CD4-positive, alpha-beta T cell treated with Interleukin-10 for 1 hour (primary cell): ENCODE results near the gene TBC1D22A.

Source experiments
- DNase-seq: peaks from one replicate; pipeline ENCODE4 v3.0.0-alpha.2; 2020

The TBC1D22A gene

DNA sequence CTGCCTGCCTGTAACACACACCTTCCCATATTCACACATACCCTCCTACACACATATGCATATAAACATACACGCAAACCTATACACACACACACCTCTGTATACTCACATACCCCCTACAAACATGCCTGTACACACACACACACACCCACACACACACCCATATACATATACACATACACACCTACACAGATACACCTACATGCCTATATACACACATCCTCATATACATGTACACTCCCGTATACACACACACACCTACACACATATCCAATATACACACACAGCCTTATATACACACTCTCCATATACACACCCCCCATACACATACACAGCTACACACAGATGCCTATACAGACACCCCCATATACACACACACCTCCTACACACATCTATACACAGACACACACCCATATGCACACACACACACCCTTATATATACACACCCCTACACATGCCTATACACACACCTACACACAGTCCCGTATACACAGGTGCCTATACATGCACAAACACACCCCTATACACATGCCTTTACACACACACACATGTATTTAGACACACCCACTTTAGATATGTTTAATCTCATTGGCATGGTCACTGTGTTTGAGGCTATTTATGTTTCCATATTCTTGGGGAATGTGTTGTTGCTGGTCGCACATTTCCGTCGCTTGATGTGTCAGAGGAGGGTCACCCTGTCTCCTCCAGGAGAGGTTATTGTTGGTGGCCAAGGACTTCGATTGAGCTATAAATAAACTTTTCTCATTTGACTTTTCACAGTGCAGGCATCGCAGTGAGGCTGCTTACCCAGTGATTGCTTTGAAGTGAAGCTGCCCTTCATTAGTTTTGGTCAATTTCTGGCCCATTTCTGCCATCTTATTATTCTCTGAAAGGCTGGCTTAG lies 243.3 kb downstream of the TBC1D22A start:
- no peak for DNase-seq

DNA sequence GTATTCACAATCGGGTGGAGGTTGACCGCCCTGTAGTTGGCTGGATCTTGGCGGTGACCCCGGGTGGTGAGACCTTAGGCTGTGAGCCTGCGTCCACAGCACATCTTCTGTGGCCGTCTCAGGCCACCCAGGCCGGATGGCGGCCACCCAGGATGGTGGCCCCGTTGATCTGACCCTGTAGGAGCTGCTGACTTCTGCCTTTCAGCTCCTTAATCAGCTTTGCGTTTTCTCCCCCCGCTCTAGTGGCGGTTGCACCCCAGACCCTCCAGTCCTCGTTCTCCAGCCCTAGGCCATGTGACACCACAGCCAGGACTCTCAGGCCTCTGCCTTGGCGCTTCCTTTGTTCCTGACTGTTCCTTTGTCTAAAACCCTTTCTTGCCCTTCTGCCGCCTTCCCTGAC lies 244.0 kb downstream of the TBC1D22A start:
- DNase-seq = no peak

DNA sequence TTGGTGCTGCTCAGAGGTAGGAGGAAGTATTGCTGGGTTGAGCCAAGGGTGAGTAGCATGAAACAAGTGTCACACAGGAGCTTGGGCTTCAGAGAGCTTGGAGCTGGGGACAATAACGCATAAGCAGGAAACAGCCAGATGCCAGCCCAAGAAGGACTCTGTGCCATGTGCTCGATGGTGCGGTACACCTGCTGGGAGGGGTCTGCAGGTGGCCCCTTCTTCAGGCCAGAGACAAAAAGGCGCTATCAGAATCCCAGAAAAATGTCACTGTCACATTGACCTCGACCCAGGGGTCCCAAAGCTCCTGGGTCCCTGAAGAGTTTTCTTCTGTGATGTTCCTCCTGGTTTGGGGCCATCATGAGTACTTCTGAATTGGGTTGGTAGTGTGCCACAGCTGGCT lies 244.4 kb downstream of the TBC1D22A start:
- DNase-seq = no peak

DNA sequence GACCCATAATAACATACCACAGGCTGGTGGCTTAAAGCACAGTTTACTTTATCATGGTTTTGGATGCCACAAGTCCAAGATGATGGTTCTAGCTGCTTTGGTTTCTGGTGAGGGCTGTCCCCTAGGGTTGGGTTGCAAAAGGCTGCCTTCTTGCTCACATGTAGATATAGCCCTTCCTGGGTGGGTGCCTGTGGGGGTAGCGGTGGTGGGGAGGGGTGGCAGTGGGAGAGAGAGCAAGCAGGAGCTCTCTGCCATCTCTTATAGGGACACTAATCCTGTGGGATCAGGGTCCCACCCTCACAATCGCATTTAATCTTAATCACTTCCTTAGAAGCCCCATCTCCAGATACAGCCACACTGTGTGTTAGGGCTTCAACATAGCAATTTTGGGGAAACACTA lies 245.0 kb downstream of the TBC1D22A start:
- DNase-seq = no peak

DNA sequence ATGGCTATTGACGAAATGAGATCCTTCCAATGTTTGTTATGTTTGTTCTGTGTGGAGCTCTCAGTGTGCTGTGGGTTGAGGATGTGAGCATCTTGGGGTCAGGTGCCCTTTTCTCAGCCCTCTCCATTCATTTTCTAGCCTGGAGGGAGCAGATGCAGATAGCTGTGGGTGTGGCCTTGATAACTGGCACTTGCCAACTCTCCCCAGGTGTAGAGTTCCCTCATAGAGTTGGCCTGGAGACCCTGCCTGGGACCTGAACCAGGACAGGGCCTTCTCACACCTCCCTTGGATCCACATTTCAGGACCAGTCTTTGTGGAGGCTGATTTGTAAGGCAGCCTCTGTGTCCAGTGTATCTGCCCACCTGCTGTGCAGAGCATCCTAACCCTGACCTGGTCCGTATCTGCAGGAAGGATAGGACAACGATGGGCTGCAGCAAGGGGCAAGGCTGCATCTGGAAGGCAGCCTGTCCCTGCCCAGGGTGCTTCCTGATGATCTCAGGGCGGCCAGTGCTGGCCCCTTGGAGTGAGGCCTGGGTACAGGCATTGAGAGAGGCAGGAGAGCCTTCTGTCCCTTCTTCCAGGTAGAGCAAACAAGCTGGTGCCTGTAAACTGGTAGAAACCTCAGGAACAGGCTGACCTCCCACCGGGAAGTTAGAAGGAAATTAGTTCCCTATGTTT lies 245.9 kb downstream of the TBC1D22A start:
- DNase-seq = no peak

DNA sequence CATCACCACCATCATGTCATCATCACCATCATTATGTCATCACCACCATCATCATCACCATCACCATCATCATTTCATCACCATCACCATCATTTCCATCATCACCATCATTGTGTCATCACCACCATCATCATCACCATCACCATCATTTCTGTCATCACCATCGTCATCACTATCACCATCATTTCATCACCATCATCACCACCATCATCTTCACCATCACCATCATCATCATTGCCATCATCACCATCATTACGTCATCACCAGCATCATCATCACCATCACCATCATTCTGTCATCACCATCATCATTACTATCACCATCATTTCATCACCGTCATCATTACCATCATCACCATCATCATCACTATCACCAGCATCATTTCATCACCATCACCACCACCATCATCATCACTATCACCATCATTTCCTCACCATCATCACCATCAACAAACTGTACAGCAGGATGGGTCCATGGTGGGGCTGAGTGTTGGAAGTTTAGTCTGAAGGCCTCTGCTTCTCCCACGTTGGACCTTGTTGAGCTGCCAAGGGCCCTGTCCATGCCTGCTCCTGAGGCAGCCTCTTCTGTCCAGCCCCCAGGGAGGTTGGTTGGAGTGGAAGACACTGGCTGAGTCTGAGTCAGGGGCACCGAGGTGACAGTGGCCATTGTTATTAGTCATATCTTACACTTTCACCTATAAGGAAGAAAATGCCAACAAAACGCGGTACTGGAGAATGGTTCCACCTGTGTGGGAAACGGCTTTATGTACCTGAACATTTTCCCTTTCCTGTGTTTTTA lies 247.1 kb downstream of the TBC1D22A start:
- no peak for DNase-seq

DNA sequence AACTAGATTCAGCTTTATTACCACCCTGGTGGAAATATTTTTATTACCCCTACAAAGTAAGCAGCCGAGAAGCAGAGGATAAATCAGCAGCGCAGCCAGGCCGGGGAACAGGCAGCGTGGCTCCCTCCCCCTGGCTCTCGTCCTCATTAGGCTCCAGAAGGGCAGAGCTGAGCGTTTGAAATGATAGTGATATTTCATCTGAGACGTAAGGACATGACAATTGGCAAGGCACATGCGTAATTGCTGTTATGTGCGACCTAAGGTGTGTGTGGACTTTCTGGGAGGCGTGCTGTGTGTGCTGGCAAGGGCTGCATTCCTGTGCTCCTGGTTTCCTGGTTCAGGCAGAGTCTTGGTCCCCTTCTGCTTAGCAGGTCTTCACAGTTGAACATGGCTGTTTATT lies 247.8 kb downstream of the TBC1D22A start:
- DNase-seq = no peak

DNA sequence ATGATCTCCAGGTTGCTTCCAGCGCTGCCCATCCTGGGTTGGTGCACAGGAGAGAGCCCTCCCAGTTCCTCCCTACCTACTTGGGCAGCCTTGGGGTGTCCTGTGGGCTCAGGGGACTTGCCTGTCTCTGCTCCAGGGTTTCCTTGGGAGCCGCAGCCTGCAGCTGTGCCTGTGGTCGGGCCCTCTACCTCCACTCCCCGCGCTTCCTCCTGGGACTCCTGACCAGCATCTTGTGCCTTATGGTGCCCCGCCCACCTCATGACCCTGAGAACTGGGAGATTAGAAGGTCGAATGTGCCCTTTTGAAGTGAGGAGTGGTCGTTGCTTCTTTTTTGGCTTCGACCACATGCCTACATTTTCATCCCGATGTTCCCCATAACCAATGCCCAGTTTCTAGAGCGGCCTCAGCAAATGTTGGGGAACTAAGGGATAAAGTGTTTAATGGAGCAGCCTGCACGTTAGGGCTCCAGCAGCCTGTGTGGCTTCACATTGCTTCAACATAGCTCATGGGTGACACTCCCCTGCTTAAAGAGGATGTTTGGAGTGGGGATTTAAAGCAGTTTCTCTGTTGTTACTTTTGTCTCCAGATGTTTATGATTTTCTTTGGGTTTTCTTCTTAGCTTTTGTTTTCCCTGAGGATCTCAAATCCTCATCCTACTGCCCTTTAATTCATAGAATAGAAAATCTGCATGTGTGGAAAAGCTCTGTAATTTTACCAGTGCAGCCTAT lies 248.8 kb downstream of the TBC1D22A start:
- DNase-seq = no peak

DNA sequence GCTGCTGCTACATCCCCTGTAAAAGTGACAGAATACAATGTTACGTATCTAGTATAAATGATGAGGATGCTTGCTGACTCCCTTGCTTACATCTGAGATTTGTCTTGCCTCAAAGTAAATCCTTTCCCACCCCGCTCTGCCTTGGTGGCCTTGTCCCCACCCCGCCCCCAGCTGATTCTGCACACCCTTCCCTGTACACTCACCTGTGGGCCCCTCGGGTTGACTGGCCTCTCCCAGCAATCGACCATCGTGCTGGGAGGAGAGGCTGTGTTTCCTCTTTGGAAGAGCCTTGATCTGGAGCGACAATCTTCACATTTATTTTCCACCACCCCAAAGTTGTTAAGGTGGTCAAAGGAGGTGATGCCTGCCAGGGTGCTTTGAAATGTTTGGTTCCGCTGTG lies 249.4 kb downstream of the TBC1D22A start:
- DNase-seq = no peak

DNA sequence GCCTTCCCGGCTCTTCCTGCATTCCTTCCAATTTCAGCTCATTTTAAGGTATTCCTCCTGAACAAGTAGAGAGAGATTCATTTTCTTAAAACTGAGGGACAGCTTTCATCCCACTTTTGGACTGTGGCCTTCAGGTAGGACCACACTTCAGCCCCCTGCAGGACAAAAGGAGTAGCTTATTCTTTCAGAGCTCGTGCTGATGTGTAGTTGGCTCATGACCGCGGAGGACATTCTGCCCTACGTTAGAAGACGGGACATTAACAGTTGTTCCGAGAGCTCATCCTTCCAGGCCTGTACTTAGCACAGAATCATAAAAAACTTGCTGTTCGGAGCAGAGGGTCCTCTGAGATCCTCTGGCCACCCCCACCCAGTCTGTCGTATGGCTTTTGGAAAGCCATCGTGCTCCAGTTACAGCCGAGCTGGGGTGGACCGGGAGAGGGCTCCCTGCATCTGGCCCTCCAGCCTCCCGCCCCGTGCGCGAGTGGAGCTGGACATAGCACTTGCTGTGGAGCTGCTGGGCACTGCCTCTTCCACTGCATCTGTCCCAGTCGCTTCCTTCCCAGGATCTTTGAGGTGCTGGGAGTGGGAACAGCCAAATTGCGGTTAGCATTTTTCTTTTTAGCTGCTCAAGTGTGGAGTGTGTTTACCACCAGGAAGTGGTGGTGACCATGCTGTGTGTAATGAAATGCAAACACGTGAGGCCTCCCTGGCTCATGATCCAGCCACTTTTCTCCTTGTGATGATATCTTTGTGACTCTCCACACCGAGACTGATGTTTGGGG lies 250.3 kb downstream of the TBC1D22A start:
- DNase-seq = no peak

DNA sequence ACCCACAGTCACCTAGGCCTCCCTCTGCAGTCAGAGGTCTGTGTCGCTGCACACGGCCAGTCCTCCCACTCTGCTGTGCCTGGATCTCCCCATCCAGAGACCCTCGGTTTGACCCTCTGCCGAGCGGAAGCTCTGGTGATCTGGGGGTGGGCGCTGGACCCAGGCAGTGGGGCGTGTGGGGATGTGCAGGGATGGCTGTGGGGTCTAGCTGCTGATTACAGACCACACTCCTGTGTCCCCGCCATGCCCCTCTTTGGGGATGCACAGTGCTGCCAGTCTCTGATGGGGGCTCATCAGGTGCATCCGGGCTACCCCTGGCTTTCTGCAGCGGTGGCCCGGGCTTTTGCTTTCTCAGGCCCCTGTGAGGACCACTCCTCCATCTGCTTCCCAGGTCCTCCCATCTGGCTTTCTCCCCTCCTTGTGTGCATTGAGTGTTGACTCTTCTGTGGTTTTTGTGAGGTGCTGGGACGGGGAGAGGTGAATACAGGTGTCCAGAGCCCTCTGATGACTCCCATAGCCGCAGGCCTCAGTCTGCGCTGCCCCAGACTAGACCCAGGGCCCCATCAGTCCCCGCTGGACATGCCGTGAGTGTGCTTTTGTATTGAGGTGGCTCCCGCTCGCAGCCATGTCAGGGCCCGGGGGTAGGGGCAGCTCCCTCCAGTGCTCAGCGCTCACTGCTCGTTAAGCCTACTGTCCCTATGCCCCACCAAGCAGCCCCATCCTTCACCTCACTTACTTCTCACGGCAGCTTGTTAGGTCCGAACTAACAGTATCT lies 251.6 kb downstream of the TBC1D22A start:
- no peak for DNase-seq

DNA sequence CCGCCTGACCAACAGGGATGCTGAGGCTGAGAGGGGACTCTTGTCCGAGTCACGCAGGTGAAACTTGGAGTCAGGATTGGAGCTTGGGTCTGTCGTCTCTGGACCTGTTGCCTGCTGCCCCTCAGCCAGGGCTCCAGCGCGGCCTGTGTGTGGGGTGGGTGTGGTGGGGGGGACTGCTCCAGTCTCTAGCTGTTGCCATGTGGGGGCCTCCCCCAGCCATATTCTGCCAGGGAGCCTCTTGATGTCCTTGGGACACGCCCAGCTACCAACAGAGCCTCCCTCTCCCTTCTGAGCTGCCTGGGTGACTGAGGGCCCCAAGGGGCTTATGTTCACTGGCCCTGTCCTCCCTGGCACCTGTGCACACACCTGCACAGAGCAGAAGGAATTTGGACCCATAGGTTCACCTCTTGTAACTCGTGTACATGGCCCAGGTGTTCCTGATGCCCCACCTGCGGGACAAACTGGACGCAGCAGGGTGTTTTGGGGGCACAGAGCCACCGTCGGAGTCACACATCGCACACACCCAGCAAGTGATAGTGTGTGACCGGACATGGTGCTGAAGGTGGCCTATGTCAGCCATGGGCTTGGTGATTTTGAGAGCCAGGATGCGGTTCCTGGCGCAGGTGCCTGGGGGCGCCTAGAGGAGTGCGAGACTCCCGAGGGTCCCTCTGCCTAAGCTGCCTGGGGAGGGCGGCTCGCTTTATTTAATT lies 252.3 kb downstream of the TBC1D22A start:
- DNase-seq = no peak

DNA sequence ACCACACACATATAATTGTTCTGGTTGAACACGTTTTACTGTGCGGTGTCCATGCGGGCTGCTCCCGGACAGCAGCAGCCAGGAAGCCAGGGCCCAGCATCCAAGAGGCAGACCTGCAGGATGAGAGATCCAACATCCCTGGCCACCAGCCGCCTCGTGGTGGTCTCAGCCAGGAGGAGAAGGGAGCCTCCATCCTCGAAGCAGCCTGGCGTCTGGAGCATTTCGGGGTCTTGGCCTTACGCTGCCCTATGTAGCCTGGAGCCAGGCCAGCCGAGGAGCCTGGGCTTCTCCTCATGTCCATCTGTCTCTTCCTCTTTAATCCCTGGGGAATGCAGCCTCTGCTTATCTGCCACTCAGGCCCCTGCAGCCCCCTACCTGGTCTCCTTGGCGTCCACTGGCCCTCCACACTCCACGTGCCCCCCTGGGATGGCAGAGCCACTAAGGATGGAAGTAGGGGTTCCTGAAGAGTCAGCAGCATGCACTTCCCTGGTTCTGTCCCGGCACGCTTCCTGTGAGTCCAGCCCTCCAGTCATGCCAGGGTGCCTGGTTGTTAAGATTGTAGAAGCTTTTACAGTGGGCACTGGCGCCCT lies 253.2 kb downstream of the TBC1D22A start:
- DNase-seq = no peak

DNA sequence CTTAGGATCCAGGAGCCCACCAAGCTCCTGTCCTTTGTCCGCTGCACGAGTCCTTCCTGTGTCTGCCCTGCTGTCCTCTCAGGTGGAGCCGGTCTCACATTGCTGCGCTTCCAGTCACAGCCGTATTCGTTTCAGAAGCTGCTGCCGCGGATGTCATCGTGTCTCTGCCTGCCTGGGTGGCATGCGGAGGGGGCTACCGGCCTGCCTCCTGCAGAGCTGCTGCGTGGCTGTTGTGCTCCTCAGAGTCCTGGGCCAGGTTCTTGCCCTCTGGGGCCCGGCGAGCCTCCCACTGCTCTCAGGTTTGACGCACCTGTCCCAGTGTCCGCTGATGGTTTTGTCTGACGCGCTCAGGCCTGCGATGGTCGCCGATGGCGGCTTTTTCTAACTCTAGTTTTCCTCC lies 254.2 kb downstream of the TBC1D22A start:
- no peak for DNase-seq

DNA sequence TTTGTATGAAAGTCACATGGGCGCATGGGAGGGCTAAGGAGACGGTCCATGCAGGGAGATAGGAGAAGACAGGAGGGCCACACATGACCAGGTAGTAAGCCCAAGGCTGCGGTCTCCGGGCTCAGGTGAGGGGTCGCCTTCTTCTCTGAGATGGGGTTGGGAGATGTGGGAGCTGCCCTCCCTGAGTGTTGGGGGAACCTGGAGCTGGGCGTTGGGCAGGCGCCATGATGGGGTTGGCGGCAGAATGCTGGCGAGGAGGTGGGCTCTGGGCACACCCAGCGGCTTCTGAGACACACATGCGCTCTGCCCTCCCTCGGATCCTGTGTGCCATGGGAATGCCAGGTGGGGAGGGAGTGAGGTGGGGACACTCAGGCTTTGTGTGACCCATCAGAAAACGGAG lies 254.8 kb downstream of the TBC1D22A start:
- no peak for DNase-seq

DNA sequence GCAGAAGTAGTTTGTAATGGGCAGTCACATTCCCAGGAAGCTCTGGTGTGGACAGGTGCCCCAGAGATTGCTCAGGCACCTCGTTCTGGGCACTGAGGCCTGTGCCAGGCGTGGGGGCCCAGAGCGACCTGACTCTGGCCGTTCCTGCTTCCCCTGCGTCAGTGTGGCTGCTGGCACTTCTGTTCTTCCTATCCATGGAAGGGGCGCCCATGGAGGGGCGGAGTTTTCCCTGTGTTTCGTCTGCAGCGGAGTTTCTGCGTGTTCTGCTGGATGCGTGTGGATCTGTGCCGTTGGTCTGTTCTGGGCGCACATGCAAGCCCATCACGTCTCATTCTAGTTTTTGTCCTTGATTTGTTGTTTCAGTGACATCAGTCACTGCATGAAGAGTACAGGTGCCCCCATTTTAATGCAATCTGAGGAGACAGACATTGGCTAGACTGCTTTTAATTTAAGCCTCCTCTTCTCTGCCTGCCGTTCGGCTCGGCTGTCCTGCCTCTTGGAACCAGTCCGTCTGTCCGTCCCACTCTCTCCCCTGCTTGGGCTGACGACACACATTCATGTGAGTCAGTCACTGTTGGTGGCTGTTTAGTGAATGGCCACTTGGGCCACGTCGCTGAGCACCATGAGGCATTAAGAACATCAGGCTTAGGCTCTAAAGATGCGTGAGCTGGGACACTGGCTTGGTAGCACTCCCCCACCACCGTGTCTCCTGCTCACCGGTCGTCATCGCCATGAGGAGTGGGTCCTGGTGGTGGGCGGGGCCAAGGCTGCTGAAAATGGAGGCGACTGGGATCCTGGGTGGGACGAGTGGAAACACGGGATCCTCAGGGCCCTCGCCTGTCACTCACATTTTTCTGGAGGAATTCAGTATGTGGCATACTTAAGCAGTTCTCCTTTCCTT lies 255.8 kb downstream of the TBC1D22A start:
- DNase-seq = no peak

DNA sequence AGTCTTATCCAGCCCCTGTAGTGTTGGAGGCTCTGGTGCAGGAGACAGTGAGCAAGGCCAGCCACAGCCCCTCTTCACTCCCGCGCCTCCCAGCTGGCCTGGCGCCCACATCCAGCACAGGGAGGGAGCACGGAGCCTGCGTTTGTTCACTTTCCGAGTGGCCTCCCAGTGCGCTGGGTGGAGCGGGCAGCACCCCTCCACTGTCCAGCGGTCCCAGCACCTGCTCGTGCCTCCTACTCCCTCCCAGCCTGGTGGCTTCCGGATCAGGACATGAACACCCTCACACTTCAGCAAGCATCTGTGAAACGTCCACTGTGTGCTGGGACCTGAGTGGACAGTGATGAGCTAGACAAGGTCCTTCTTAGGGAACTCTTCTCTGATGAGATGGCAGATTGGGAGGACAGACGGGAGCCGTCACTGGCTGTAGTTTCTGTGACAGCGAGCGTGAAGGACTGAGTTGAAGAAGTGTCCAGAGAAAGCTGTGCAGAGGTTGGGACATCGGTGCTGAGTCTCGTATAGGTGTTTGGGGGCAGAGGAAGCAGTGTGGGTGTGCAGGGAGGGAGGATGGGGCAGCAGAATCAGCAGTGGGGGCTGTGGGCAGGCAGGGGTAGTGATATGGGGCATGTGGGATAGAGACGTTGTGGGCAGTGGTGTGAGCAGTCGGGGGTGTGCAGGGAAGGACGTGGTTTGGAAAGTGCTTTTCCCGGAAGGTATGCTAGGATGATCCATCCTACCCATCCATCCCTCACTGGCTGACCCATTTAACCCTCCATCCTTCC lies 256.8 kb downstream of the TBC1D22A start:
- no peak for DNase-seq

DNA sequence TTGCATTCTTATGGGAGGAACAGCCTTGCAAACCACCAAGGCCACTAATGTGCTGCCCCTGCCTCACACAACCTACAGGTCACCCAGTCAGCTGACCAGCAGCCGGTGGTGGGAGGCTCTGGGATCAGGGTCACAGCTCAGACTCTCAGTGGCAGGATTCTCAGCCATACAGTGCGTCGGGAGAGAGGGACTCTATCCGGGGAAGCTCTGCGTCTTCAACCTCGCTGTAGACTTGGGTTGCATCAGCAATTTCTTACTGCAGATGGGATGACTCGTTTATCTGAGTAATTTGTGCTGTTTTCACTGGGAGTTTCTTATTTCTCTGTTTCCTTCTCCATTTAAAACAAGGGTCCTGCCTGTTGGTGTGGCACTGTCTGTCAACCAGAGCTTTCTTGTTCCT lies 257.7 kb downstream of the TBC1D22A start:
- no peak for DNase-seq
